NCI-H82 (cell line): ENCODE data around the gene CALML6.

Source experiments
- DNase-seq: peaks from one replicate; lab custom pipeline; 2025; lab: John Stamatoyannopoulos, UW

CALML6 gene

DNA sequence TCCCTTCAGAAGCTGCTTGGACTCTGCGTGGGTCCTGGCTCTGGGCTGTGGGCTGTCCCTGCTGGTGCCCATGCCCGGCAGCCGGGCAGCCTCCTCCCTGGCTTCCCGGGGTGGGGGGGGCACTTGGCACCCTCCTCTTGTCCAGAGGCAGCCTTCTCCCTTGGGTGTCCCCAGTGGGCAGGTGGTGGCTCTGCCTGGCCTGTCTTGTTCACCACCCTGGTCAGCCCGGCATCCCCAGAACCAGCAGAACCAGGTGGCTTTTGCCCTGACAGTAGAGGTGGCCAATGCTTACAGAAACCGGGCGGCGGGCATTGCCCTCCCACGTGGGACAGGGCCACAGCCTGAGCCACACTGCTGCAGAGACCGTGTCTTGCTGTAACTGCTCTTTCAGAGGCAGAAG lies 50.5 kb downstream of the CALML6 start:
- DNase-seq, result no peak

DNA sequence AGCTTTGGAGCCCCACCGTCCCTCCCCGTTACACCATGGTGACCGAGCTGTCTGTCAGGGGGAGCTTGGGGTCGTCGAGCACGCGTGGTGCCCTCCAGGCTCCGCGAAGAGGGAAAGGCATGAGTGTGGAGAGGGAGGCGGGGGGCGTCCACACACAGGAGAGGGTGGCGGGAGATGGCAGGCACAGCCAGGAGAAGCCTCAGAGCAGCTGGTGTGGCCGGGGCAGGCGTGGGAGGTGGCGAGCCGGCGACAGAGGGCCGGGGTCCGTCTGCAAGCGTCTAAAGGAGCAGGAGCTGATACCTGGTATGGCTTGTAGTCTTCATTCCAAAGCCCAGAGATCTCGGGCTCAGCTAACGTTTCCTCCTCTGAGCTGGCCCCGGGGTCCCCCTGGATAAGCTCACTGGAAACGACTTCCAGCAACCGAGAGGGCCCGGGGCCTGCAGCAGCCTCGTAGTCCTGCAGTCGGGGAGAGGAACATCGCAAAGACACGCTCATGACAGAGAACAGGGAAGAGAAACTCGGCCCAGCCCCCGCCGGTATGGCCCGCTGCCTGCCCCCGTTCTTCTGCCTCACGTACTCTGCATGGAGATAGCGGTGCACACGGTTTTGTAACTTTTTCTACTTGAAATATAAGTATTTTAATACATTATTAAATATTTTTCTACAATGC lies 51.1 kb downstream of the CALML6 start:
- DNase-seq, result no peak
